Effector memory CD4-positive, alpha-beta T cell (primary cell): ENCODE measurements around the gene ZBED5.

Experiments
- DNase-seq, 3 donors: peaks; one replicate each; pipeline ENCODE4 v3.0.0-alpha.2; 2020
- H3K27ac ChIP-seq: 2 replicates; pipeline ENCODE4 v1.7.0; 2013; ENCODE audit warnings: mild to moderate bottlenecking, low read length, moderate library complexity; ENCODE audit not compliant: insufficient read depth, poor library complexity, severe bottlenecking
- H3K27me3 ChIP-seq: replicated peaks from 2 replicates; pipeline ENCODE4 v1.7.0; 2013; ENCODE audit warnings: mild to moderate bottlenecking, low read length; ENCODE audit not compliant: insufficient read depth, control insufficient read depth, poor library complexity, severe bottlenecking
- H3K36me3 ChIP-seq: 2 replicates; pipeline ENCODE4 v1.7.0; 2013; ENCODE audit warnings: mild to moderate bottlenecking, low read length, moderate library complexity; ENCODE audit not compliant: control insufficient read depth, insufficient read depth
- H3K4me1 ChIP-seq: 2 replicates; pipeline ENCODE4 v1.7.0; 2013; ENCODE audit warnings: low read length, mild to moderate bottlenecking; ENCODE audit not compliant: control insufficient read depth, insufficient read depth, poor library complexity, severe bottlenecking
- H3K4me3 ChIP-seq: 2 replicates; pipeline ENCODE4 v1.7.0; 2013; ENCODE audit warnings: low read length, low read depth, mild to moderate bottlenecking; ENCODE audit not compliant: insufficient read depth, poor library complexity, severe bottlenecking
- H3K9me3 ChIP-seq: 2 replicates; pipeline ENCODE4 v1.7.0; 2013; ENCODE audit warnings: mild to moderate bottlenecking, low read length, moderate library complexity; ENCODE audit not compliant: control insufficient read depth

The ZBED5 gene

GRCh38 chr11:10813945-10814344, 43.9 kb downstream of the ZBED5 start:
- no peak for DNase-seq
- H3K9me3 ChIP-seq: no peaks in the 10 kb centered on the region
- no peak overlapping the region for H3K4me3 ChIP-seq
- no peaks in the 10 kb centered on the region for H3K36me3 ChIP-seq
- H3K27me3 ChIP-seq: no peaks in the 10 kb centered on the region
- no peak overlapping the region for H3K27ac ChIP-seq
- peaks cover 3% of the 10 kb centered on the region for H3K4me1 ChIP-seq

GRCh38 chr11:10809373-10810160, 48.3 kb downstream of the ZBED5 start:
- Histone ChIP-seq H3K4me3 (peak overlapping the region; percentile 98), H3K36me3 (peaks cover 23% of the 10 kb centered on the region), H3K27me3 (no peaks in the 10 kb centered on the region), H3K27ac (peak overlapping the region; percentile 94), H3K9me3 (no peaks in the 10 kb centered on the region), H3K4me1 (peaks cover 26% of the 10 kb centered on the region)
- peak in 1 of 3 donors; percentile 33 for DNase-seq

GRCh38 chr11:10808553-10809372, 49.1 kb downstream of the ZBED5 start, which contains the start of gene EIF4G2:
EIF4G2 (minus strand) TSS chr11:10808926.
- Histone ChIP-seq H3K27ac (peak within 1 kb of the TSS; percentile 94), H3K9me3 (no peaks in the 10 kb centered on the region), H3K4me3 (peak within 1 kb of the TSS; percentile 98), H3K4me1 (peaks cover 28% of the 10 kb centered on the region), H3K36me3 (peaks cover 32% of the 10 kb centered on the region), H3K27me3 (no peaks in the 10 kb centered on the region)
- DNase-seq: peak; percentile 97 to 98 (median 97)

GRCh38 chr11:10808235-10808552, 49.7 kb downstream of the ZBED5 start:
- Histone ChIP-seq H3K4me1 (peaks cover 28% of the 10 kb centered on the region), H3K27me3 (no peaks in the 10 kb centered on the region), H3K4me3 (peak overlapping the region; percentile 98), H3K9me3 (no peaks in the 10 kb centered on the region), H3K27ac (peak overlapping the region; percentile 94), H3K36me3 (peaks cover 37% of the 10 kb centered on the region)
- no peak for DNase-seq

GRCh38 chr11:10807493-10808234, 50.2 kb downstream of the ZBED5 start:
- Histone ChIP-seq H3K36me3 (peaks cover 41% of the 10 kb centered on the region), H3K27me3 (no peaks in the 10 kb centered on the region), H3K4me1 (peaks cover 28% of the 10 kb centered on the region), H3K9me3 (no peaks in the 10 kb centered on the region), H3K27ac (peak overlapping the region; percentile 94), H3K4me3 (peak overlapping the region; percentile 98)
- peak; percentile 9 to 30 (median 20) for DNase-seq

- no peaks in the 10 kb centered on the region for H3K27me3 ChIP-seq
- H3K4me1 ChIP-seq: peaks cover 29% of the 10 kb centered on the region
- peaks cover 56% of the 10 kb centered on the region for H3K36me3 ChIP-seq
- no peak for DNase-seq
- H3K4me3 ChIP-seq: peak overlapping the region; percentile 2
- H3K9me3 ChIP-seq: no peaks in the 10 kb centered on the region
- H3K27ac ChIP-seq: peak overlapping the region; percentile 94
Measured at GRCh38 chr11:10806206-10806605, 51.6 kb downstream of the ZBED5 start.

GRCh38 chr11:10805741-10806140, 52.1 kb downstream of the ZBED5 start:
- no peak overlapping the region for H3K4me3 ChIP-seq
- no peaks in the 10 kb centered on the region for H3K9me3 ChIP-seq
- H3K4me1 ChIP-seq: peaks cover 33% of the 10 kb centered on the region
- no peaks in the 10 kb centered on the region for H3K27me3 ChIP-seq
- peaks cover 61% of the 10 kb centered on the region for H3K36me3 ChIP-seq
- DNase-seq: no peak
- H3K27ac ChIP-seq: no peak overlapping the region

GRCh38 chr11:10803676-10804075, 54.2 kb downstream of the ZBED5 start:
- H3K36me3 ChIP-seq: peaks cover 81% of the 10 kb centered on the region
- no peaks in the 10 kb centered on the region for H3K27me3 ChIP-seq
- DNase-seq: no peak
- H3K4me3 ChIP-seq: no peak overlapping the region
- H3K27ac ChIP-seq: no peak overlapping the region
- no peaks in the 10 kb centered on the region for H3K9me3 ChIP-seq
- peaks cover 39% of the 10 kb centered on the region for H3K4me1 ChIP-seq
